Hepatocyte (in vitro differentiated cells): ENCODE data around the gene PDE8B. TPM values are rescaled to one million over a fixed set of nuclear protein-coding genes. Genes with fewer than 3 reads are reported as not detected.

ENCODE experiments used
- DNase-seq: peaks from one replicate; pipeline ENCODE4 v3.0.0-alpha.2; 2016; ENCODE audit warnings: low spot score
- H2AFZ ChIP-seq: fragments of 200-600 bp; sonication (generic); 2 replicates; pipeline ENCODE4 v1.6.0; 2016; ENCODE audit warnings: antibody characterized with exemption, mild to moderate bottlenecking
- H3K27ac ChIP-seq: fragments of 200-600 bp; sonication (generic); 2 replicates; pipeline ENCODE4 v1.5.1; 2016; ENCODE audit warnings: mild to moderate bottlenecking
- H3K27me3 ChIP-seq: fragments of 200-600 bp; sonication (generic); 2 replicates; pipeline ENCODE4 v1.6.1; 2016
- H3K36me3 ChIP-seq: fragments of 200-600 bp; sonication (generic); replicated peaks from 2 replicates; pipeline ENCODE4 v1.5.1; 2016; ENCODE audit warnings: low read depth; ENCODE audit not compliant: insufficient read depth
- H3K4me1 ChIP-seq: fragments of 200-600 bp; sonication (generic); 2 replicates; pipeline ENCODE4 v1.5.1; 2016; ENCODE audit warnings: mild to moderate bottlenecking, moderate library complexity; ENCODE audit not compliant: insufficient read depth
- H3K4me2 ChIP-seq: fragments of 200-600 bp; sonication (generic); 2 replicates; pipeline ENCODE4 v1.6.0; 2016
- H3K4me3 ChIP-seq: fragments of 200-600 bp; sonication (generic); 2 replicates; pipeline ENCODE4 v1.5.1; 2016; ENCODE audit warnings: mild to moderate bottlenecking
- H3K79me2 ChIP-seq: fragments of 200-600 bp; sonication (generic); 2 replicates; pipeline ENCODE4 v1.6.0; 2017; ENCODE audit warnings: mild to moderate bottlenecking
- H3K9me2 ChIP-seq: fragments of 200-600 bp; sonication (generic); replicated peaks from 2 replicates; pipeline ENCODE4 v1.6.0; 2017; ENCODE audit warnings: mild to moderate bottlenecking; ENCODE audit not compliant: insufficient read depth
- H3K9me3 ChIP-seq: fragments of 200-600 bp; sonication (generic); 2 replicates; pipeline ENCODE4 v1.5.1; 2016; ENCODE audit warnings: low read depth, mild to moderate bottlenecking
- H4K20me1 ChIP-seq: fragments of 200-600 bp; sonication (generic); 2 replicates; pipeline ENCODE4 v1.6.0; 2016; ENCODE audit warnings: mild to moderate bottlenecking; ENCODE audit not compliant: insufficient read depth, poor library complexity, severe bottlenecking
- EZH2 ChIP-seq: fragments of 200-600 bp; sonication (generic); IDR thresholded peaks from 2 replicates; pipeline ENCODE4 v1.6.1; 2016; ENCODE audit warnings: antibody characterized with exemption, mild to moderate bottlenecking, borderline replicate concordance
- EZH2phosphoT487 ChIP-seq: fragments of 200-600 bp; sonication (generic); IDR thresholded peaks from one replicate; pipeline ENCODE4 v1.6.1; 2018; ENCODE audit warnings: antibody characterized with exemption, mild to moderate bottlenecking, low read depth, moderate library complexity; ENCODE audit not compliant: unreplicated experiment, severe bottlenecking
- WGBS: methylation state at CpG from one replicate; pipeline ENCODE4 v1.1.6; 2016; ENCODE audit warnings: low lambda C conversion rate; ENCODE audit errors: missing lambda C conversion rate; 5-methylcytosine and 5-hydroxymethylcytosine counted together
- polyA plus RNA-seq: library from polyadenylated mRNA; unstranded; fragments of >200 nt; fragmentation: Nextera tagmentation; extraction: Ambion mirVana; gene quantifications from 2 replicates; pipeline ENCODE4 v1.2.1, GENCODE V29; 2016
- total RNA-seq: library from RNA; depleted of rRNA; stranded (reverse); fragments of >200 nt; gene quantifications from 2 replicates; pipeline ENCODE4 v1.2.3, GENCODE V29; 2014
- TF ChIP-seq, protein P1 (sequence below): fragments of 200-600 bp; sonication (generic); IDR thresholded peaks from 2 replicates; pipeline ENCODE4 v1.5.1; 2016; ENCODE audit warnings: antibody characterized with exemption, mild to moderate bottlenecking; ENCODE audit not compliant: poor library complexity

The PDE8B gene
- total and polyA plus RNA-seq, 2 experiments from 2014 or later = 8.3 to 9.2 TPM

DNA sequence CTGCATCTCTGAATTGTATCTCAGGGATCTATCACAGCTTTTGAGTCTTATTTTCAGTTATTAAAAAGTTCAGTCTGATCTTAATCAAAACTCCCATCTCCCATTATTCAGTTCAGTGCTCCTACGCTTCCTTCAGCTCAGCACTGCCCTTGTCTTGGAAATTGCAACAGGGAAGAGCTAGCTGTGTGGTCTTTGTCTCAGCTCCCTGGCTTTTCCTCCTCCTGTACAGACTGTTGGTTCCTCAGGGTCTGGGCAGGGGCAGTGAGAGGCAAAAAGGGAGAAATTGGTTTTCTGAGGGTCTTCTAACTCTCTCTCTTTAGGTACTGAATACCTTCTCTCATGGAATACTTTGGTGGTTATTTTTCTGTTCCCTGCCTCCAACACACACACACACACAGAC is 48.2 kb downstream of the PDE8B start:
- TF ChIP-seq, protein P1, sequence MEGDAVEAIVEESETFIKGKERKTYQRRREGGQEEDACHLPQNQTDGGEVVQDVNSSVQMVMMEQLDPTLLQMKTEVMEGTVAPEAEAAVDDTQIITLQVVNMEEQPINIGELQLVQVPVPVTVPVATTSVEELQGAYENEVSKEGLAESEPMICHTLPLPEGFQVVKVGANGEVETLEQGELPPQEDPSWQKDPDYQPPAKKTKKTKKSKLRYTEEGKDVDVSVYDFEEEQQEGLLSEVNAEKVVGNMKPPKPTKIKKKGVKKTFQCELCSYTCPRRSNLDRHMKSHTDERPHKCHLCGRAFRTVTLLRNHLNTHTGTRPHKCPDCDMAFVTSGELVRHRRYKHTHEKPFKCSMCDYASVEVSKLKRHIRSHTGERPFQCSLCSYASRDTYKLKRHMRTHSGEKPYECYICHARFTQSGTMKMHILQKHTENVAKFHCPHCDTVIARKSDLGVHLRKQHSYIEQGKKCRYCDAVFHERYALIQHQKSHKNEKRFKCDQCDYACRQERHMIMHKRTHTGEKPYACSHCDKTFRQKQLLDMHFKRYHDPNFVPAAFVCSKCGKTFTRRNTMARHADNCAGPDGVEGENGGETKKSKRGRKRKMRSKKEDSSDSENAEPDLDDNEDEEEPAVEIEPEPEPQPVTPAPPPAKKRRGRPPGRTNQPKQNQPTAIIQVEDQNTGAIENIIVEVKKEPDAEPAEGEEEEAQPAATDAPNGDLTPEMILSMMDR = no peak
- TF ChIP-seq EZH2phosphoT487 = no peak
- TF ChIP-seq EZH2 = no peak
- no peaks in the 10 kb centered on the region for H3K9me3 ChIP-seq
- H3K4me3 ChIP-seq = no peak overlapping the region
- H3K27ac ChIP-seq = no peak overlapping the region
- no peaks in the 10 kb centered on the region for H3K79me2 ChIP-seq
- H4K20me1 ChIP-seq = no peaks in the 10 kb centered on the region
- no peak for DNase-seq
- H3K36me3 ChIP-seq = no peaks in the 10 kb centered on the region
- H3K27me3 ChIP-seq = no peaks in the 10 kb centered on the region
- H3K4me2 ChIP-seq = no peak overlapping the region
- H2AFZ ChIP-seq = no peak overlapping the region
- H3K9me2 ChIP-seq = no peaks in the 10 kb centered on the region
- WGBS = 88% methylated on average over 1 of the region's 1 CpG
- H3K4me1 ChIP-seq = no peaks in the 10 kb centered on the region

DNA sequence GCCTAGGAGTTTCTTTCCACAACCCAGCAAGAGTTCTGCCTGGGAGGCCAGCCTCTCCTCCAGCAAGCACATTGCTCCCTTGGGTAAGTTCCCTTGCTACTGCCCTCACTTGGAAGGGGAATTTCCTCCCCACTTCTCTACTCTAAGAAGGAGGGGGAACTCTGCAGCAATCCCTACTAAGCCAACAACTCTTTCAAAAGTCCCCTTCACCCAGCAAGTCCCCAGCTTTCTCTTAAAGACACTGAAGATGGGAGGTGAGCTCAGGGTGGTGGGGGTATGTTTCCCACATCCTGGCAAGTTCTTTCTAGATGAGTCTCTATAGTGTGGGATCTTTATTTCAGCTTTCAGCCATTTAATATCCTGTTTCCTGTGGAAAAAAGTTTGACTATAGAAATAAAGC is 49.0 kb downstream of the PDE8B start:
- Histone ChIP-seq H3K4me2 (no peak overlapping the region), H3K4me3 (no peak overlapping the region), H3K9me2 (no peaks in the 10 kb centered on the region), H3K9me3 (no peaks in the 10 kb centered on the region), H3K79me2 (no peaks in the 10 kb centered on the region), H4K20me1 (no peaks in the 10 kb centered on the region), H3K27me3 (no peaks in the 10 kb centered on the region), H3K27ac (no peak overlapping the region), H2AFZ (no peak overlapping the region), H3K36me3 (no peaks in the 10 kb centered on the region), H3K4me1 (no peaks in the 10 kb centered on the region)
- DNase-seq = no peak
- no peak for TF ChIP-seq EZH2
- TF ChIP-seq, protein P1 = no peak
- no peak for TF ChIP-seq EZH2phosphoT487

- Histone ChIP-seq H3K79me2 (no peaks in the 10 kb centered on the region), H3K27ac (no peak overlapping the region), H3K36me3 (no peaks in the 10 kb centered on the region), H2AFZ (no peak overlapping the region), H4K20me1 (no peaks in the 10 kb centered on the region), H3K9me2 (no peaks in the 10 kb centered on the region), H3K4me2 (no peak overlapping the region), H3K4me1 (no peaks in the 10 kb centered on the region), H3K4me3 (no peak overlapping the region), H3K27me3 (no peaks in the 10 kb centered on the region), H3K9me3 (no peaks in the 10 kb centered on the region)
- WGBS = 88% methylated on average over 1 of the region's 1 CpG
- TF ChIP-seq EZH2 (no peak), EZH2phosphoT487 (no peak)
- TF ChIP-seq, protein P1 = no peak
- no peak for DNase-seq
Measured at GRCh38 chr5:77262697-77263096, 52.2 kb downstream of the PDE8B start.

DNA sequence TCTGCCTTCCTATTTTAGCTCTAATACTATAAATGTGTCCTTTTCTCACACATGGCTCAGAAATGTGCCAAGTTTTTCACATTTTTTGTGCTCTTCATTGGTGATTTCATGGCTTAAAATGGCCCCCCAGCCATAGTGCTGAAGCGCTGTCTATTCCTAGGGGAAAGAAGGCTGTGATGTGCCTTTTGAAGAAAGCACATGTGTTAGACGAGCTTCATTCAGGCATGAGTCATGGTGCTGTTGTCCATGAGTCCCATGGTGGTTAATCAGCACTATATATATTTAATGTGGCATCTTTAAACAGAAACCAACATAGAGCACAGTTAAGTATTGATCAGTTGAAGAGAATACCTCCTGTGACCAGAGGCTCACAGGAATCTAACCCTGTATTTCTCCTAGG is 55.8 kb downstream of the PDE8B start:
- Histone ChIP-seq H3K79me2 (no peaks in the 10 kb centered on the region), H4K20me1 (no peaks in the 10 kb centered on the region), H3K27me3 (no peaks in the 10 kb centered on the region), H3K9me3 (no peaks in the 10 kb centered on the region), H3K27ac (no peak overlapping the region), H3K9me2 (no peaks in the 10 kb centered on the region), H3K36me3 (no peaks in the 10 kb centered on the region), H2AFZ (no peak overlapping the region), H3K4me3 (no peak overlapping the region), H3K4me2 (no peak overlapping the region), H3K4me1 (no peaks in the 10 kb centered on the region)
- DNase-seq = no peak
- 84% methylated on average over 2 of the region's 2 CpGs for WGBS
- no peak for TF ChIP-seq EZH2
- TF ChIP-seq EZH2phosphoT487 = no peak
- TF ChIP-seq, protein P1 = no peak
